GM19452 (cell line): ENCODE measurements around the gene CNST.
"Not testable (repeated sequence)": the region's sequence is repeated elsewhere in the genome, so short reads cannot be mapped to it uniquely, and the experiment has no call there.

ENCODE experiments used
- ATAC-seq: cut with Tn5 transposase; IDR thresholded peaks from one replicate; pipeline ENCODE4 v1.9.1; 2021; ENCODE audit not compliant: unreplicated experiment

Gene CNST

DNA sequence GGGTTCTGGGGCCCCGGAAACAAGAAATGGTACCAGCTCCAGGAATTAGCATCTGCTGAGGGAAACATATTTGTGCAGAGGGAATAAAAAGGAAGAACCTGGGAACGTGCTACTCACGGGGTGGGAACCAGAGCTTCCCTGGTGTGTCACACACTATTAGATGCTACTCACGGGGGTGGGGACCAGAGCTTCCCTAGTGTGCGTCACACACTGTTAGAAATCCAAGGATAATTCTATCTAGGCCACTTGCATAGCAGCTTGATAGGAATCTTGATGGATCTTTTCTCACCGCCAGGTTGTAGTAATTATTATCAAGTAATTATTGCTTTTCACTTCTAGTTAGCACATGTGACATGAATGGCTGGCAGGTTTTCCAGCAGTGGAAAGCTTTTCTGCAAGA, 103.4 kb downstream of the CNST start:
- no peak for ATAC-seq

DNA sequence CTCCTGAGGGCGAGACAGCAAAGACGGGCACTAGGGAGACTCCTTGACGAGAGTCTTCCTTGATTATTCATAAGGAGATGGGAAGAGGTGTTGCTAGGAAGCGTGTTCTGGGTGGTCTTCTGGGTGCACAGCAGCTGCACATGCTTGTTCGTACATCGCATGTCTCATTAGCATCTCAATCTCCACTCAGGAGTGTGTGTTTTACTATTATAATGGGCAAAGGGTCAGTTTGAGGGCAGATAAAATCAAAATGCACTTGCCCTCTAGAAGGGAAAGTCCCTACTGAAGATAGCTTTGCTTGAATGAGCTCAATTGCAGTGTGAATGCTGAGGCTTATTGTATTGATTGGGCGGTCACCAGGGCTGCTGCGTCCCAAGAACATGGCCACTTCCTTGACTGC, 107.8 kb downstream of the CNST start:
- ATAC-seq = no peak

DNA sequence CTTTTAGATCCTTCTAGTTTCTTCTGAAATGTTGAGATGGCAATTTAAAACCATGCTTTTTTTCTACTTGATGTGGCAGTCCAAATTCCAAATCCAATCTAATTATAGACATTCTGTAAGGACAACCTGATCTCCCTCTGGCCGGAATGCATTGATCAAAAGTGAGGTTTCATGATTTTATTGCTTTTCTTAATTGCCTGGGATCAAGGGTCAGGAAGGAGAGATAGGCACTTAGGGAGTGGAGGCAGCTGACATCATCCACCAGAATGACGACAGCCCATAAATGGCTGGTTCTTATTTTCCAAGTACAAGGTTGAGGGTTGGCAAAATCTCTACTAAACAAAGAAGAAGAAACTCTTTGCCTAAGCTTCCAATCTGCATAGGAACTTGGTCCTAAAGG, 111.6 kb downstream of the CNST start:
- ATAC-seq = no peak

DNA sequence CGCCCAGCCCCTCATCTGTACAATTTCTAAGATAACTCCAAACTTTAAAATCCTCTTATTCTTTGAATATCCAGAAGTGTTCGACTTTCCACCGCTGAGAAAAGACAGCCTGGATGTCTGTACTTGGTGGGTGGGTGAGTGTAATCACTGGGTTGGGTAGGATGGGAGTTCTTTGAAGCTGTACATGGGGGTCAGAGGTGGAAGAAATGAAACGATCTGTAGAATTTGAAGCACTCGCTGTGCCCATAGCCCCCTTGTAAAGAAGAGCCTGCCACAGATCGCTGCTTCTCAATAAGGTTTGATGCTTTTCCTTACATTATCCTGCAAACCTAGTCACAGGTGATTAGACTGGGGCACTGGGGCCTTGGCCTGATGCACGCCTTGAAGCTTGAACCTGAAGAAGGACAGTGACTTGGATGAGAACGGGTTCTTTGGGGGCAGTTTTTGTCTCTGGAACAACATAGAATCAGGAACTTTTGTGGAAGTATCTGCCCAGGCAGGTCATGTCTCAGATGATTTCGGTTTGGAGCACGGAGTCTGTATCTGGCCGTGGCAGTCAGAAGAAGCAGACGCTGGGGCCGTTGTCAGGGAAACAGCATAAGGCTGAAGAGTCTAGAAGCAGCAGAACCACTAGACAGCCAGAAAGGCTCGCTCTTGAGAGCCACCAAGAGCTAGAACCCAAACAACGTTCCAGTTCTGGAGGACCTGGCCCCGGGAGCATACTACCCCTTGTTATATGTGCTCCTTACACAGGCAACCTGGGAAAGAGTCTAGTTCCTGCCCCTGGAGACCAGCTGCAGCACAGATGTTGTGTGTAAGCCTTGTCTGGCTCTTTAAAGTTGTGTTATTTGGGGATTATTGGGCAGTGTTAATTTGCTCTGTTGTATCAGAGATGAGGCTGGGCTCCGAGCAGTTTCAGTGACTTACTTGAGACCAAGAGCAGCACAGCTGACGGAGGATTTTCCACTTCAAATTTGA, 112.8 kb downstream of the CNST start:
- no peak for ATAC-seq

DNA sequence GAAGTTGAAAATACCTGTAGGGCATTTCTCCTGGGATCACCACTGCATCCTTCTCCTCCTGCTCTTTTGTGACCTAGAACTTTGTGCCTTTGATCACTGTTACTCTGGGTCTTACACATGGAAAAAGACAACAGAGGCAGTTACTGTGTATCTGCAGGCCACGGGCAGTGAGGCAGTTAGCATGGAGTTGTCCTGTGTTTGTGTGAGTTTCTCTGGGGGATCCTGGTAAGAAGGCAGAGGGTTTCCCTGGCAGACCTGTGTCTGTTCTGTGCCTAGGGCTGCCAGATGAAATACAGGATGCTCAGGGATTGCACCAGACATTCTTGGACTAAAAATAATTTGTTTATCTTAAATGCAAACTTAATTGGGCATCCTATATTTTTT, 113.5 kb downstream of the CNST start:
- no peak for ATAC-seq

DNA sequence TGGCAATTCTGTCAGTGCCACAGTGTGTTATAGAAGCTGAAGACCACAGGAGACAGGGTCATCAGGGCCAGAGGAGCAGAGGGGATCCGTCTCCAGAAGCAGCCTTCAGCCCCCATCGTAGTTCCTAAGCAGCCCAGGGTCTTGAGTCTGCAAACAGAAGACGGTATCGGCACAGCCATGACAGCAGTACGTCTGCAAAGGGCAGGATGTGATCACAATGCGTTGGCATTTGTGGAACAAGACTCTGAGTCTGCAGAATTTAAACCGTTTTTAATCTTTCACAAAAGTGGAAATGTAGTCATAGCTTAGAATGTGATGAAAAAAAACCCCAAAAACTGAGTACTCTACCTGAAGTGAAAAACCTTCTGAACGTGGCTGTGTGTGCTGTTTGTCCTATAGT, 113.9 kb downstream of the CNST start:
- ATAC-seq = no peak

DNA sequence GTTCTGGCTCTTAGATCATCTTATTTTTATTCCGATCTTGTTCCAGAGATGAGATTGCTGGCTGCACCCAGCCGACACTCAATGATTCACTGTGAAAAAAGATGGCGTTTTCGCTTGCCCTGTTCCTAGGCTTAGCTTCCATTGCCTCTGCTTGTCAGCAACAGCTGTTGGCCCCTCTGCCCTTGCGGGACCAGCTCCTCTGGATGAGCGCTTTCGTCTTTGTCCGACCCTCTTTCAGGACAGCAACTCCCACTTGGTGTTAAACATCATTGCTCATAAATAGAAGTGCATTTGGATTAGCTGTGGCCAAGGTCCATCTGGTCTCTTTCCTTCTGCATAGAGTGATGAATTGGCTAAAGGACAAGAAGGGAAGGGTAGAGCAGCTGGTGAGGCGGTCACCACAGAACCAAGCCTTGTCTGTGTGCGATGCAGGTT, 114.5 kb downstream of the CNST start:
- no peak for ATAC-seq

DNA sequence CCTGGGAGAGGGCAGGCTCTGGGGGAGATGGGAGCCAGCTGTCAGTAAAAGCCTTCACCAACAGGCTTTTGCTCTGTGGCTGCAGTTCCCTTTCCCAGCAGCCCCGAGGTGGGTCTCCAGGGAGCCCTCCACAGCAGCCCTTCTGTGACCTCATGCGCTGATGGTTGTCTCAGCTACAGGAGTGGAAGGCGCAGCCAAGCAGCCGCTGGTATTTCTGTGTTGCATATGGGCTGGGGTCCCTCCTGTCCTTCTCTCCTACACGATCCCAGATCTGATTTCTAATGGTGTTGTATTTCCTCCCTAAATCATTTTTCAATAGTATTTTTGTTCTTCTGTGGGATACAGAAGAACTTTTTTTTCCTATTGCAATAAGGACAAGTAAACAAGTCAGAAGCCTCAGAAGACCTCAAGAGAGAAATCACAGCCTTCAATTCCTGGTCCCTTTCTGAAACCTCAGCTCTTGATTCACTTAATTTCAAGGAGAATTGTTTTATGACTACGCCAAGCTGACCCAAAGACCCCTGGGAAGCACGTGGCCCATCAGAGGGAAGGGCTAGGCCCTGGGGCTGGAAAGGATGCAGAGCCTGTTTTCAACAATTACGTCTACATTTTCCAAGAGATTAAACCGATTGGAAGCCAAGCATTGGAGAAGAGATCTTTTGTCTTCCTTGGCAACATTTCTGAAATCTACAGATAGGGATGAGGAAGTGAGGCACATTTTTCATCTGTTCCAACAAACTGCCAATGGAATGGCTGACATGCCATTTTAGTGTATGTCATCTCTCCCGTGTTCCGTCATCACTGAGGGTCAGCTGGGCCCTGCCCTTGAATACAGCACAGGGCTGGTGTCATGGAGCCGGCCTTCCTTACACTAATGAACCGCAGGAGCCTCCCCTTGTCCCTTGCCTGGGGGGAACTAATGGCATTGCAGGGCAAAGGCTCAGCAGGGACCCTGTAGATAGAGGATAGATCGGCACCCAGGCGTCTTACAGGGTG, 115.9 kb downstream of the CNST start:
- ATAC-seq = no peak

DNA sequence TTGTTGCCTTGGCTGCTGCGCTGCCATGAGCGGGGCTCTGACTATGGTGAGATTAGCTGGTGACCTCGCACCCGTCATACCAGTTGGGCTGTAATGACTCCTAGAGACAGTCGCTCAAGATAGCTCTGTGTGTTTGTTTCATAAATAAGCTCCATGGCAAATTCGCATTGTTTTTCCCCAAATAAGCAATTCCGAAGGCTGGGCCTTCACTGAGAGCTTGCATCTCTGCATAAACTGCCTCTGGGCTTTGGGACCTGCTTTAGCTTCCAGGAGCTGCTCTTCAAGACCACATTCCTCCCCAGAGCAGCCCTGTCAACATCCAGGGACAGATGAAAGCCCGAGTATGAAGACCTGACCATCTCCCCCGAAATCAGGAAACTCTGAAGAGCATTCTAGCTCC, 117.3 kb downstream of the CNST start:
- ATAC-seq = no peak

DNA sequence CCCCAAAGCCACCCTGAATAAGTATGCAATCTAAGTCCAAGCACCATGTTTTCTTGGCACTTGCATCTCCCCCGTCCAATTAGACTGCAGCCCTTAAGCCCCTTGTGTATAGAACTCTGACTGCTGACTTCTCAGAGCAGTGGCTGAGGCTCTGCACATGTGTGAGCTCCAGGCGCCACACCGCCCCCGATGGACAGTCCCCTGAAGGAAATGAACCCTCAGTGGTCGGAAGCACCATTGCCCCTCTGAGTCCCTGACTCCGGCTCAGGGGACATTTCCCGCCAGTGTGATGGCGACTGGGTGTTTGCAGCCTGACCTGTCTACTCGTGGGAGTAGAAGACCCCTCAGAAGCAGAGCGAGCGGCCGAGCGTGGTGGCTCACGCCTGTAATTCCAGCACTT, 120.7 kb downstream of the CNST start:
- no peak for ATAC-seq

DNA sequence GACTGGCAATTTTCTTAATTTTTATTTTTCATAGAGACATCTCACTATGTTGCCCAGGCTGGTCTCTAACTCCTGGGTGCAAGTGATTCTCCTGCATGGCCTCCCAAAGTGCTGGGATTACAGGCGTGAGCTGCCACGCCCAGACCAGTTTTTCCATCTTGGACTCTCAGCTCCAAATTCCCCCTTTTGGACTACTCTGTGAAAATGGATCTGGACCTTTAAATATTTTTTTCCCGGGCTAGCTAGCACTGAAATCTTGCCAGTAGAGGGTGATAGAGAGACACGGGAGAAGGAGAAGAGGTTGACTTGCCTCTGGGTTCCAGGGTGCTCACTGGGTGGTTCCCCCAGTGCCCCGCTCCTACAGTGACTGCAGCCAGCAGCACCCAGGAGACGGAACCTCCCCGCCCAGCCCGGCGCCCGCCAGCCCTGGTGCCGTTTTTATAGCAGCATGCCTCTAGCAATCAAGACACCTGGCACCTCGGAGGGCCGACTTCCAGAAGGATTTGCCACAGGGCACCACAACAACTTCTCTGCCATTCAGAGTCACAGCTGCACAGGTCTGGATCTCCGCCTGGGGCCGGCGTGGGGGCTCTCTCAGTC, 123.3 kb downstream of the CNST start:
- ATAC-seq = peak; percentile 94

DNA sequence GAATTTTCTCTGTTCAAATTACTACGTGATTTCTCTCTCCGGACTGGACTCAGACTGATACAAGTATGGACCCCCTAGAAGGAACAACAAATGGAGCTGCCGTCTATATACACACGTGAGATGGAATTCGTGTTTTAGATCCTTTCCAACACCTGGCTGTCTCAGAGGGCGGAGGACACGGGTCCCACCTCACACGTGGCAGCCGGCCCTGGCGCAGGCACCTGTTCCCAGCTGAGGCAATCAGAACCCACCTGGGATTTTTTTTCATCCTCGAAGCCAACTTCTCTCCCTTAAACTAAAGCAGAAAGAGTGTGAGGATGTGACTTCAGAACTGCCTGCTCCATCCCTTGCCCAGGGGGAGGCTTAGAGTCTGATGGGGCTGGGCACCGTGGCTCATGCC, 123.8 kb downstream of the CNST start:
- ATAC-seq = no peak

DNA sequence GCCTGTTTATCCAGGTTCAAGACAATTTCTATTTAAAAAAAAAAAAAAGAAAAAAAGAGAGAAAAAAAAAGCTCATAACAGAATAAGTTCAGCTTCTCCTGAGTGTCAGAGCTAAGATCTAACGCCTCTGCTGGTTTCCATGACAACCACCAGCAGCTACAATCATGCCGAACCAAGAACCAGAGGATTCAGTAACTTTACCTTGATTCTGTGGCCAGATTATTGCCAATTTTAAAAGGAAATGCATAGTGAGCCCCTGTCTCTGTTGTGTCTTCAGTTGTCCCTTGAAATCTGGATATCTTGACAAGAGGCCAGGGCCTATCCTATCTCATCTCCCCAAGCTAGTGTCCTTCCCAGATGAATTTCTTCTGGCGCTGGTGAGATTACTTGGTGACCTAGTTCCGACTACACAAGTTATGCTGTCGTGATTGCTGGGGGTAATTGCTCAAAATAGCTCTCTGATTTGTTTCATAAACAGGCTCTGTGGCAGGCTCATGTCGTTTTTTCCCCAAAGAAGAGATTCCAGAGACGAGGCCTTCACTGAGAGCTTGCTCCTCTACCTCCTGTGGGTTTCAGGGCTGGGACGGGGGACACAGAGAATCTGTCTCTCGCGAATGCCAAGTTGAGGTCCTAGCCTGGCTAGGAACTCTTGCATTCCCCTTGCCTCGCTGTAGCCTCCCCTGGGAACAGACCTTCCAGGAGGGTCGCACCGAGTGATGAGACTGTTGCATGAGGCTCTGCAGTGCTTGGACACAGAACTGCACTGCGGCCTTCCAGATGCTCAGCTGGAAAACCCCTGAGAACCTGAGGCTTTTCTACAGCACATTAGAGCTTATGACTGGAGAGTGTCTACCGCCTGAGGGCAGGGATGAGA, 125.6 kb downstream of the CNST start:
- no peak for ATAC-seq

DNA sequence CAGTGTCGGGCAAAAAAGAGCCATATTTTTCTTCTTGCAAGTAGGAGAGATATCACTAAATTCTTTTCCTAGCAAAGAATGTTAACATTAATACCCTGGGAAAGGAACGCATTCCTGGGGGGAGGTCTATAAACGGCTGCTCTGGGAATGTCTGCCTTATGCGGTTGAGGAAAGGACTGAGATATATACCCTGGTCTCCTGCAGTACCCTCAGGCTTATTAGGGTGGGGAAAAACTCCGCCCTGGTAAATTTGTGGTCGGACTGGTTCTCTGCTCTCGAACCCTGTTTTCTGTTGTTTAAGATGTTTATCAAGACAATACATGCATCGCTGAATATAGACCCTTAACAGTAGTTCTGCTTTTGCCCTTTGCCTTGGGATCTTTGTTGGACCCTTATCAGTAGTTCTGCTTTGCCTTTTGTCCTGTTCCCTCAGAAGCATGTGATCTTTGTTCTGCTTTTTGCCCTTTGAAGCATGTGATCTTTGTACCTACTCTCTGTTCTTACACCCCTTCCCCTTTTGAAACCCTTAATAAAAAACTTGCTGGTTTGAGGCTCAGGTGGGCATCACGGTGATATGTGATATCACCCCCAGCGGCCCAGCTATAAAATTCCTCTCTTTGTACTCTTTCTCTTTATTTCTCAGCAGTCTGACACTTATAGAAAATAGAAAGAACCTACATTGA, 128.1 kb downstream of the CNST start:
- ATAC-seq = not testable (repeated sequence)

DNA sequence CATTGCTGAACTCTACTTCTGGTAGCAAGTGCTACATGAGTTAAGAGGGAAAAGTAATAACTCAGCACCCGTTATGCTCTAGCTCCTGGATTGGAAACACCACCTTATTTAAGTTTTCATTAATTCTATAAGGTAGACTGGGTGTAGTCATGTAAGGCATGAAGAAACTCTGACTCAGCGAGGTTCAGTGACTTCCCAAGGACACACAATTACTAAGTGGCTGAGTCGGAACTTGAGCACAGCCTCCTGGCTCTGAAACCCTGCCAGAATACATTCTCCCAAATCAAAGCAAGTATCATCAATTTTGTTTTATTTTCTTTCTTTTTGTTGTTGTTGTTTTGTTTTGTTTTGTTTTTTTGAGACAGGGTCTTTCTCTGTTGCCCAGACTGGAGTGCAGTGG, 128.9 kb downstream of the CNST start:
- no peak for ATAC-seq

DNA sequence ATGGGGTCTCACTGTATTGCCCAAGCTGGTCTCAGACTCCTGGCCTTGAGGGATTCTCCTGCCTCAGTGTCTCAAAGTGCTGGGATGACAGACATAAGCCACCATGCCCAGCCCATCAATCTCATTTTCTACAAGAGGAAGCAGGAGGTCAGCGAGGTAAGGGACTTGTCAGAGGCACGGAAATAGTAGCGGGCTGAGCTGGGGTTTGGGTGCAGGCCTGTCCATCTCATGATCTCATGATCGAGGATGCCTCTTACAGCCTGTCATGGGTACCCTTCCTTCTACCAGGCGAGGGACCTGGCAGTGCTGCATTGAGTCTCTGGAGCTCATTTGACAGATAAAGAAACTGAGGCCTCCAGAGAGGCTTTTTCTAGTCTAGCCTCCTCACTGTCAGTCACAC, 129.4 kb downstream of the CNST start:
- no peak for ATAC-seq

DNA sequence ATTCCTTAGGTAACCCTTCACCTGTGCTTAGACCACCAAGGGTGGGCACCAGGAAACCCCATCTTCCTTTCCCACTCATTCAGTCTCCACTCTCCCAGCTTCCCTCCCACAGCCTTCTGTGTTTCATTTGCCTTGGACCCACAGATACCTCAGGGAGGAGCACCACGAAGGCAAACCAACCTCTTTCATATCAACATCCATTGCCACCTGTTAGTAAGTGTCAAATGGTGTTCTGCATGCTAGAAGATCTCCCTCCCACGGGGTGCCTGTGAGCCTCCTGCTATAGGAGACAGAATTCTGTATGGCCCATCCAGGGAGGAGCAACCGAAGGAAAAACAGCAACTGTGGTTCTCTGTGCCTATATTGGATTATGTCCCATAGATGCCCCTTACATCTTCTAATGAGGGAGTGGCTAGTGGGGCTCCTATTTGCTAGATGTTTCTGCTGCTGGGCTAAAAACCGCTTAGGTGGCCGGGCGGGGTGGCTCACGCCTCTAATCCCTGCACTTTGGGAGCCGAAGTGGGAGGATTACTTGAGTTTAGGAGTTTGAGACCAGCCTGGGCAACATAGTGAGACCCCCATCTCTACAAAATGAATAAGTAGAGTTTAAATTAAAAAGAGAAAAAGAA, 132.3 kb downstream of the CNST start:
- ATAC-seq = no peak

DNA sequence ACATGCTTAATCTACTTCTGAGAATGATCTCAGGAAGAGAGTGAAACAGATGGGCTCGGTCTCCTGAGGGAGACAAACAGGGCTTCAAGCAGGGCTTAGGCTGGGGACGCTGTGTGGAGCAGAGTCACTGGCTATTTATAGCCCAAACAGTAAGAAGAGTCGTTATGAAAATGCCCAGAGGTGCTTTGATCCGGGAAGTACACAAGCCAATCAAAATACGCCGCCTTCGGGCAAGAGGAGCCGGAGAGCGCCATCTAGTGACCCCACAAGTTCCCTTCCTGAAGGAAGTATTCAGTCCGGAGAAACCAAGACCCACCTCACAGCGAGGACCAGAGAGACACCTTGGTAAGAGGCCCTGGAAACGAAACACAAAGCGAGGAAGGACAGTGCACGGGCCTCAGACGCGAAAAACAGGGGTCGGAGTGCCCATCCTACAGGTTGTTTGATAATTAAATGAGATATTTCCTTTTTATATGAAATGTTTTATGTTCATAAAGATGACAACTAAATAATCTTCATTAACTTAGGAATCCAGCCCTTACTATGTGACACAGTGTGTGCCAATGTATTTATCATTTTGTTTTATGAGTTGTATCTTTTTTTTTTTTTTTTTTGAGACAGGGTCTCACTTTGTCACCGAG, 133.0 kb downstream of the CNST start:
- ATAC-seq = peak; percentile 99

DNA sequence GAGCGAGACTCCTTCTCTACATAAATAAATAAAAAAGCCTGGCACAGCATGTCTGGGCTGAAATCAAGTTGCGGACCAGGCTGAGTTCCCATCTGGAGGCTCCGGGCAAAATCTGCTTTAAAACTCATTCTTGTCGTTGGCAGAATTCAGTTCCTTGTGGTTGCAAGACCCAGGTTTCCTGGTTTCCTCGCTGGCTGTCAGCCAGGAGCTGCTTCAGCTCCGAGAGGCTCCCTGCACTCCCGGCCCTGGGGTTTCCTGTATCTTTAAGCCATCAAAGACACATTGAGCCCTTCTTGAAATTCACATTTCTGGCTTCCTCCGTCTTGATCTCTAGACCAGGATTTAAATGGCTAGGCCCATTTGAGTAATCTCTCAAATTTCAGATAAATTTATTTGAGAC, 137.3 kb downstream of the CNST start:
- no peak for ATAC-seq
